GM12878 (cell line): ENCODE results near the gene AKNA. TPM values are rescaled to one million over a fixed set of nuclear protein-coding genes. Genes with fewer than 3 reads are reported as not detected.

Source experiments
- ATAC-seq: fragments of 200-7000 bp; cut with Tn5 transposase; 3 replicates; pipeline ENCODE4 v1.9.1; 2020; ENCODE audit warnings: mild to moderate bottlenecking, moderate library complexity
- BruUV-seq: library from RNA; stranded (reverse); fragments of 400-500 nt; replicated peaks from 2 replicates; lab custom pipeline; 2021; lab: Mats Ljungman, UMichigan
- CTCF ChIA-PET: fragments of 300-600 bp; sonication (Branson Sonifier 250); formaldehyde crosslinking; extraction: SDS; loops from one replicate; lab custom pipeline; 2021; ENCODE audit warnings: inconsistent platforms; lab: Yijun Ruan, JAX
- POLR2A ChIA-PET: fragments of 350-600 bp; formaldehyde crosslinking; extraction: SDS; loops from one replicate; lab custom pipeline; 2021; ENCODE audit warnings: inconsistent platforms; lab: Charles Lee
- RAD21 ChIA-PET: fragments of 300-600 bp; sonication (Branson Sonifier 250); formaldehyde crosslinking; loops from one replicate; lab custom pipeline; 2023; ENCODE audit warnings: antibody characterized with exemption; ENCODE audit not compliant: unreplicated experiment; lab: Charles Lee
- SMC1A ChIA-PET: fragments of 300-600 bp; sonication (Branson Sonifier 250); formaldehyde crosslinking; loops from one replicate; lab custom pipeline; 2023; ENCODE audit not compliant: unreplicated experiment, uncharacterized antibody; lab: Charles Lee
- DNase-seq: peaks from one replicate; pipeline ENCODE4 v3.0.0-alpha.2; 2011; ENCODE audit warnings: low read depth, low spot score
- FAIRE-seq: peaks from 3 replicates; lab custom pipeline; 2011; peaks lifted over from hg19 to GRCh38; lab: Jason Lieb, UNC
- H2AFZ ChIP-seq: 2 replicates; pipeline ENCODE4 v1.6.0; 2011; ENCODE audit warnings: low read depth, low read length, control low read depth; ENCODE audit not compliant: control insufficient read depth
- H3K27ac ChIP-seq: 2 replicates; pipeline ENCODE4 v1.5.1; 2011; ENCODE audit warnings: control low read depth; ENCODE audit not compliant: control insufficient read depth, insufficient read depth
- H3K27me3 ChIP-seq, 2 experiments: replicated peaks in 1 of 2; 2 replicates each; pipeline versions ENCODE4 v1.6.0 to v1.6.1; 2011; ENCODE audit warnings: low read length in 1 of 2; ENCODE audit not compliant: control insufficient read depth in 2 of 2, insufficient read depth in 2 of 2
- H3K36me3 ChIP-seq, 2 experiments: 2 replicates each; pipeline ENCODE4 v1.5.1; 2011; ENCODE audit warnings: low read length in 1 of 2; ENCODE audit not compliant: control insufficient read depth in 2 of 2, insufficient read depth in 2 of 2
- H3K4me1 ChIP-seq: 2 replicates; pipeline ENCODE4 v1.6.1; 2011; ENCODE audit warnings: mild to moderate bottlenecking, low read length, moderate library complexity, mixed read lengths; ENCODE audit not compliant: control insufficient read depth, insufficient read depth
- H3K4me2 ChIP-seq: 2 replicates; pipeline ENCODE4 v1.6.0; 2011; ENCODE audit warnings: control low read depth; ENCODE audit not compliant: control insufficient read depth, insufficient read depth
- H3K4me3 ChIP-seq: fragments of 200-600 bp; sonication (generic); 2 replicates; pipeline ENCODE4 v1.5.1; 2016
- H3K79me2 ChIP-seq: 2 replicates; pipeline ENCODE4 v1.6.0; 2011; ENCODE audit warnings: low read length; ENCODE audit not compliant: control insufficient read depth, insufficient read depth
- H3K9ac ChIP-seq: 2 replicates; pipeline ENCODE4 v1.8.0; 2011; ENCODE audit warnings: low read length, control low read depth, mixed read lengths; ENCODE audit not compliant: control insufficient read depth, insufficient read depth
- H3K9me3 ChIP-seq: replicated peaks from 3 replicates; pipeline ENCODE4 v1.5.1; 2011; ENCODE audit warnings: mild to moderate bottlenecking, low read length; ENCODE audit not compliant: control insufficient read depth, insufficient read depth
- H4K20me1 ChIP-seq: 2 replicates; pipeline ENCODE4 v1.6.0; 2011; ENCODE audit not compliant: control insufficient read depth, insufficient read depth
- ASH2L ChIP-seq: fragments of 300-600, 200-600 bp; sonication (generic); IDR thresholded peaks from 2 replicates; pipeline ENCODE4 v1.6.1; 2017; ENCODE audit warnings: low read depth, mild to moderate bottlenecking, borderline replicate concordance
- BRCA1 ChIP-seq: IDR thresholded peaks from 2 replicates; pipeline ENCODE4 v1.6.1; 2011; ENCODE audit warnings: low read depth, low read length, improper control_type of control experiment
- CREB1 ChIP-seq: IDR thresholded peaks from 2 replicates; pipeline ENCODE4 v1.6.1; 2012; ENCODE audit warnings: low read depth, mild to moderate bottlenecking, inconsistent platforms
- FOS ChIP-seq: IDR thresholded peaks from 3 replicates; pipeline ENCODE4 v1.6.1; 2011; ENCODE audit warnings: borderline replicate concordance; ENCODE audit not compliant: insufficient read length; ENCODE audit errors: extremely low read depth
- HDGF ChIP-seq: fragments of 450-650 bp; IDR thresholded peaks from 2 replicates; pipeline ENCODE4 v1.6.1; 2016; ENCODE audit warnings: antibody characterized with exemption
- NRF1 ChIP-seq: conservative IDR thresholded peaks from 2 replicates; pipeline ENCODE4 v1.6.1; 2011; ENCODE audit warnings: mild to moderate bottlenecking, low read depth, low read length, improper control_type of control experiment
- PKNOX1 ChIP-seq: fragments of 450-650 bp; IDR thresholded peaks from 2 replicates; pipeline ENCODE4 v1.6.1; 2016; ENCODE audit warnings: mild to moderate bottlenecking
- PML ChIP-seq: IDR thresholded peaks from 2 replicates; pipeline ENCODE4 v1.6.1; 2012; ENCODE audit warnings: low read length, inconsistent platforms
- SIX5 ChIP-seq: IDR thresholded peaks from 2 replicates; pipeline ENCODE4 v1.6.1; 2011; ENCODE audit warnings: mild to moderate bottlenecking, low read depth, low read length, moderate library complexity; ENCODE audit not compliant: severe bottlenecking
- SMAD1 ChIP-seq: fragments of 450-650 bp; IDR thresholded peaks from 2 replicates; pipeline ENCODE4 v1.6.1; 2018; ENCODE audit warnings: mild to moderate bottlenecking, low read depth; ENCODE audit not compliant: partially characterized antibody
- SREBF1 ChIP-seq: IDR thresholded peaks from 2 replicates; pipeline ENCODE4 v1.6.1; 2012; ENCODE audit warnings: mild to moderate bottlenecking, low read length
- TCF12 ChIP-seq: IDR thresholded peaks from 2 replicates; pipeline ENCODE4 v1.6.1; 2011; ENCODE audit warnings: low read depth, mild to moderate bottlenecking, low read length
- YBX1 ChIP-seq: fragments of 450-650 bp; IDR thresholded peaks from 2 replicates; pipeline ENCODE4 v1.6.1; 2016; ENCODE audit warnings: antibody characterized with exemption
- WGBS: methylation state at CpG from one replicate; pipeline ENCODE4 v1.1.6; 2016; ENCODE audit warnings: low lambda C conversion rate; ENCODE audit not compliant: insufficient replicate concordance, insufficient coverage; ENCODE audit errors: missing lambda C conversion rate; 5-methylcytosine and 5-hydroxymethylcytosine counted together
- in situ Hi-C: fragments of 300-500 bp; cut with MboI; formaldehyde crosslinking; loops from 9 replicates; pipeline ENCODE4 v1.14.3; 2018; ENCODE audit warnings: mixed read lengths
- intact Hi-C: fragments of 100-400 bp; cut with micrococcal nuclease; formaldehyde crosslinking; loops from one replicate; pipeline ENCODE4 v1.14.2; 2022; ENCODE audit not compliant: unreplicated experiment
- polyA plus RNA-seq, 11 experiments: library from polyadenylated mRNA; depleted of rRNA in 4 of 11; unstranded in 6 of 11; stranded (reverse) in 5 of 11; fragments of >200 nt; fragmentation: Nextera tagmentation in 4 of 11; fragmentation: Illumina TruSeq in 1 of 11; extraction: Ambion mirVana in 4 of 11; extraction: Trizol in 1 of 11; gene quantifications; 1 replicate in 1 of 11; 2 replicates in 10 of 11; pipeline versions ENCODE4 v1.2.1 to v1.2.3, GENCODE V29; 2011 to 2016; ENCODE audit warnings: inconsistent platforms in 2 of 11, missing spikeins in 2 of 11, low read depth in 1 of 11
- total RNA-seq, 4 experiments: library from RNA; depleted of rRNA in 3 of 4; stranded (reverse); fragments of >200 nt in 3 of 4; fragmentation: Illumina TruSeq in 1 of 4; extraction: Trizol in 1 of 4; gene quantifications; 2 replicates each; pipeline versions ENCODE4 v1.2.1 to v1.2.3, GENCODE V29; 2013 to 2021
- TF ChIP-seq, protein P1 (sequence below): fragments of 450-650 bp; IDR thresholded peaks from 2 replicates; pipeline ENCODE4 v1.6.1; 2017; ENCODE audit warnings: antibody characterized with exemption, mild to moderate bottlenecking, moderate library complexity
- TF ChIP-seq, protein P2 (sequence below): IDR thresholded peaks from 2 replicates; pipeline ENCODE4 v1.6.1; 2012; ENCODE audit warnings: low read length, inconsistent platforms

AKNA gene
- total and polyA plus RNA-seq, 10 of the 15 experiments (the other 5 are each of a cell fraction or from before 2014, with no cell fraction given), result 1.6 to 132 (median 35.3) TPM

GRCh38 chr9:114304416-114305188, 83.2 kb downstream of the AKNA start (continued):
- TF ChIP-seq PML (no peak), TCF12 (no peak), BRCA1 (no peak), PKNOX1 (no peak), HDGF (no peak)
- TF ChIP-seq, all 136 proteins: peak for 0

GRCh38 chr9:114303977-114304376, 83.8 kb downstream of the AKNA start:
- H3K79me2 ChIP-seq, result no peaks in the 10 kb centered on the region
- no peaks in the 10 kb centered on the region for H3K9me3 ChIP-seq
- intact Hi-C loops (no loop called here), in situ Hi-C loops (no loop called here)
- ChIA-PET CTCF (no interaction called here), RAD21 (interaction anchor here (1.1 kb wide), 1 partner anchor 12 kb away, joined by 3 read pairs; no protein-coding TSS in a partner anchor), SMC1A (interaction anchor here (0.6 kb wide), 1 partner anchor 199 kb away, joined by 3 read pairs; no protein-coding TSS in a partner anchor), POLR2A (no interaction called here)
- ATAC-seq, result no peak
- no peak overlapping the region for H3K4me2 ChIP-seq
- no TSS peak for BruUV-seq
- FAIRE-seq, result no peak
- H3K27ac ChIP-seq, result no peak overlapping the region
- 31% methylated on average over 4 of the region's 4 CpGs for WGBS
- H3K9ac ChIP-seq, result no peak overlapping the region
- H2AFZ ChIP-seq, result no peak overlapping the region
- H4K20me1 ChIP-seq, result 0 out of 2 replicates have a peak, but pooled peaks cover 3% of the 10 kb centered on the region
- no peak for DNase-seq
- H3K36me3 ChIP-seq, result no peaks in the 10 kb centered on the region
- peaks cover 0 to 8% of the 10 kb centered on the region in 2 experiments; a peak in 2 of 4 replicates for H3K27me3 ChIP-seq
- no peaks in the 10 kb centered on the region for H3K4me1 ChIP-seq
- no peak overlapping the region for H3K4me3 ChIP-seq
- TF ChIP-seq NRF1 (no peak), SIX5 (no peak), CREB1 (no peak), SREBF1 (no peak), YBX1 (no peak), ASH2L (no peak), TCF12 (no peak), SMAD1 (no peak), FOS (no peak)
- TF ChIP-seq, protein P1, sequence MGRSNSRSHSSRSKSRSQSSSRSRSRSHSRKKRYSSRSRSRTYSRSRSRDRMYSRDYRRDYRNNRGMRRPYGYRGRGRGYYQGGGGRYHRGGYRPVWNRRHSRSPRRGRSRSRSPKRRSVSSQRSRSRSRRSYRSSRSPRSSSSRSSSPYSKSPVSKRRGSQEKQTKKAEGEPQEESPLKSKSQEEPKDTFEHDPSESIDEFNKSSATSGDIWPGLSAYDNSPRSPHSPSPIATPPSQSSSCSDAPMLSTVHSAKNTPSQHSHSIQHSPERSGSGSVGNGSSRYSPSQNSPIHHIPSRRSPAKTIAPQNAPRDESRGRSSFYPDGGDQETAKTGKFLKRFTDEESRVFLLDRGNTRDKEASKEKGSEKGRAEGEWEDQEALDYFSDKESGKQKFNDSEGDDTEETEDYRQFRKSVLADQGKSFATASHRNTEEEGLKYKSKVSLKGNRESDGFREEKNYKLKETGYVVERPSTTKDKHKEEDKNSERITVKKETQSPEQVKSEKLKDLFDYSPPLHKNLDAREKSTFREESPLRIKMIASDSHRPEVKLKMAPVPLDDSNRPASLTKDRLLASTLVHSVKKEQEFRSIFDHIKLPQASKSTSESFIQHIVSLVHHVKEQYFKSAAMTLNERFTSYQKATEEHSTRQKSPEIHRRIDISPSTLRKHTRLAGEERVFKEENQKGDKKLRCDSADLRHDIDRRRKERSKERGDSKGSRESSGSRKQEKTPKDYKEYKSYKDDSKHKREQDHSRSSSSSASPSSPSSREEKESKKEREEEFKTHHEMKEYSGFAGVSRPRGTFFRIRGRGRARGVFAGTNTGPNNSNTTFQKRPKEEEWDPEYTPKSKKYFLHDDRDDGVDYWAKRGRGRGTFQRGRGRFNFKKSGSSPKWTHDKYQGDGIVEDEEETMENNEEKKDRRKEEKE, result no peak
- TF ChIP-seq, protein P2, sequence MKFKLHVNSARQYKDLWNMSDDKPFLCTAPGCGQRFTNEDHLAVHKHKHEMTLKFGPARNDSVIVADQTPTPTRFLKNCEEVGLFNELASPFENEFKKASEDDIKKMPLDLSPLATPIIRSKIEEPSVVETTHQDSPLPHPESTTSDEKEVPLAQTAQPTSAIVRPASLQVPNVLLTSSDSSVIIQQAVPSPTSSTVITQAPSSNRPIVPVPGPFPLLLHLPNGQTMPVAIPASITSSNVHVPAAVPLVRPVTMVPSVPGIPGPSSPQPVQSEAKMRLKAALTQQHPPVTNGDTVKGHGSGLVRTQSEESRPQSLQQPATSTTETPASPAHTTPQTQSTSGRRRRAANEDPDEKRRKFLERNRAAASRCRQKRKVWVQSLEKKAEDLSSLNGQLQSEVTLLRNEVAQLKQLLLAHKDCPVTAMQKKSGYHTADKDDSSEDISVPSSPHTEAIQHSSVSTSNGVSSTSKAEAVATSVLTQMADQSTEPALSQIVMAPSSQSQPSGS, result no peak
